ENCODE measurements around the gene YKT6.

DNA sequence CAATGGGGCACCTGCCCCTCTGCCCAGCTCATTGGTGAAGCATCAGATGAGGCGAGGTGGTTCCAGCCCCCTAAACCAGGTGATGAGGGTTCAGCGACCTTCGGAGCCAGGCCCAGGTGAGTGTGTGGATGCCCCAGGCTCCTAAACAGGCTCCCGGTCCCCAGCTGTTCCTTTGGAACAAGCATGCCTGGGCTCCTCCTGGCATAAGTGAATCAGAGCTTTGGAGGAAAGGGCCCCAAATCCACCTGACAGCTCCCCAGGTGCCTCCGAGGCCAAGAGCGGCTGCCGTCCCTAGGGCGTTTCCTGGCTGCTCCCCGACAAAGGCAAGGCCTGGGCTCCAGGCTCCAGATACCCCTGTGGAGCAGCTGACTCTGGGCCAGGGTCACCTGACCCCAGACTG, 61.3 kb downstream of the YKT6 start:
- TF ChIP-seq EP300 (IDR thresholded peaks at IDR 0.05; ENCODE audit: low read depth) = no peak
- TF ChIP-seq POLR2AphosphoS5 (IDR thresholded peaks at IDR 0.05) = no peak
- TF ChIP-seq, protein P1, sequence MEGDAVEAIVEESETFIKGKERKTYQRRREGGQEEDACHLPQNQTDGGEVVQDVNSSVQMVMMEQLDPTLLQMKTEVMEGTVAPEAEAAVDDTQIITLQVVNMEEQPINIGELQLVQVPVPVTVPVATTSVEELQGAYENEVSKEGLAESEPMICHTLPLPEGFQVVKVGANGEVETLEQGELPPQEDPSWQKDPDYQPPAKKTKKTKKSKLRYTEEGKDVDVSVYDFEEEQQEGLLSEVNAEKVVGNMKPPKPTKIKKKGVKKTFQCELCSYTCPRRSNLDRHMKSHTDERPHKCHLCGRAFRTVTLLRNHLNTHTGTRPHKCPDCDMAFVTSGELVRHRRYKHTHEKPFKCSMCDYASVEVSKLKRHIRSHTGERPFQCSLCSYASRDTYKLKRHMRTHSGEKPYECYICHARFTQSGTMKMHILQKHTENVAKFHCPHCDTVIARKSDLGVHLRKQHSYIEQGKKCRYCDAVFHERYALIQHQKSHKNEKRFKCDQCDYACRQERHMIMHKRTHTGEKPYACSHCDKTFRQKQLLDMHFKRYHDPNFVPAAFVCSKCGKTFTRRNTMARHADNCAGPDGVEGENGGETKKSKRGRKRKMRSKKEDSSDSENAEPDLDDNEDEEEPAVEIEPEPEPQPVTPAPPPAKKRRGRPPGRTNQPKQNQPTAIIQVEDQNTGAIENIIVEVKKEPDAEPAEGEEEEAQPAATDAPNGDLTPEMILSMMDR (IDR thresholded peaks at IDR 0.05) = no peak

Data from transverse colon (tissue), 4 donors.